Measurements from ENCODE around the gene FRRS1. TPM values are rescaled to one million over a fixed set of nuclear protein-coding genes. Genes with fewer than 3 reads are reported as not detected.

FRRS1 gene
- total RNA-seq, 1 experiment from 2014 or later: 12.1 TPM

DNA sequence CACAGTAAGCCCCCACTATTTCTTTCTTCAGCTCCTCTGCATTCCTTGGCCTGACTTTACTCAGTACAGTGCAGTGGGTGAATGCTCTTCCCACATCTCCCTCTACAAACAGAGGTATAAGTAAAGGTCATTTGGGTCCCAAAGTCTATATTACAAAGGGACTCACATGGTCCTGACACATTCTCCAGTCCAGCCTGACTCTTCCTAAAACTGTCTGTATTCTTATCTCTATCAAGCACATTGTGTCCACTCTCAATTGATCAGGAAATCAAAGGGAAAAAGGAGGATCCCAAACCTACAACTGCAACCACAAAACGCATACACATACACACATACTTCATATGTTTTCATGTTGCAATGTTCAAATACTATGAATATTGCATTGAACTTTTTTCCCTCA is 49.4 kb downstream of the FRRS1 start:
- no TSS peak for BruUV-seq (replicated peaks)
- DNase-seq (ENCODE audit: low spot score): no peak
- POLR2A ChIA-PET (ENCODE audit: low non-redundant PET): no interaction called here
- CTCF ChIA-PET: no interaction called here
- H3K9me3 ChIP-seq (ENCODE audit: low read depth, low read length, poor library complexity, severe bottlenecking): no peaks in the 10 kb centered on the region
- H3K4me1 ChIP-seq (ENCODE audit: insufficient read depth, low read length, poor library complexity, severe bottlenecking): peaks cover 9% of the 10 kb centered on the region
- no peaks in the 10 kb centered on the region for H3K36me3 ChIP-seq (ENCODE audit: insufficient read depth, low read length, poor library complexity, severe bottlenecking)
- H3K27me3 ChIP-seq (replicated peaks; ENCODE audit: insufficient read depth, low read depth, low read length, poor library complexity): no peaks in the 10 kb centered on the region
- no peak overlapping the region for H3K4me3 ChIP-seq (ENCODE audit: low read depth, low read length, poor library complexity, severe bottlenecking)
- TF ChIP-seq EZH2 (IDR thresholded peaks at IDR 0.05; ENCODE audit: borderline replicate concordance, low read depth, low read length, poor library complexity, severe bottlenecking): no peak
- TF ChIP-seq, protein P1, sequence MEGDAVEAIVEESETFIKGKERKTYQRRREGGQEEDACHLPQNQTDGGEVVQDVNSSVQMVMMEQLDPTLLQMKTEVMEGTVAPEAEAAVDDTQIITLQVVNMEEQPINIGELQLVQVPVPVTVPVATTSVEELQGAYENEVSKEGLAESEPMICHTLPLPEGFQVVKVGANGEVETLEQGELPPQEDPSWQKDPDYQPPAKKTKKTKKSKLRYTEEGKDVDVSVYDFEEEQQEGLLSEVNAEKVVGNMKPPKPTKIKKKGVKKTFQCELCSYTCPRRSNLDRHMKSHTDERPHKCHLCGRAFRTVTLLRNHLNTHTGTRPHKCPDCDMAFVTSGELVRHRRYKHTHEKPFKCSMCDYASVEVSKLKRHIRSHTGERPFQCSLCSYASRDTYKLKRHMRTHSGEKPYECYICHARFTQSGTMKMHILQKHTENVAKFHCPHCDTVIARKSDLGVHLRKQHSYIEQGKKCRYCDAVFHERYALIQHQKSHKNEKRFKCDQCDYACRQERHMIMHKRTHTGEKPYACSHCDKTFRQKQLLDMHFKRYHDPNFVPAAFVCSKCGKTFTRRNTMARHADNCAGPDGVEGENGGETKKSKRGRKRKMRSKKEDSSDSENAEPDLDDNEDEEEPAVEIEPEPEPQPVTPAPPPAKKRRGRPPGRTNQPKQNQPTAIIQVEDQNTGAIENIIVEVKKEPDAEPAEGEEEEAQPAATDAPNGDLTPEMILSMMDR (conservative IDR thresholded peaks at IDR 0.05; ENCODE audit: low read depth, low read length): no peak
- intact Hi-C loops (cut with micrococcal nuclease; ENCODE audit: unreplicated experiment): no loop called here
- no peak overlapping the region for H3K27ac ChIP-seq (ENCODE audit: low read depth, low read length, poor library complexity, severe bottlenecking)

GRCh38 chr1:99713006-99713405 is 53.4 kb downstream of the FRRS1 start:
- no TSS peak for BruUV-seq (replicated peaks)
- H3K36me3 ChIP-seq (ENCODE audit: insufficient read depth, low read length, poor library complexity, severe bottlenecking): no peaks in the 10 kb centered on the region

DNA sequence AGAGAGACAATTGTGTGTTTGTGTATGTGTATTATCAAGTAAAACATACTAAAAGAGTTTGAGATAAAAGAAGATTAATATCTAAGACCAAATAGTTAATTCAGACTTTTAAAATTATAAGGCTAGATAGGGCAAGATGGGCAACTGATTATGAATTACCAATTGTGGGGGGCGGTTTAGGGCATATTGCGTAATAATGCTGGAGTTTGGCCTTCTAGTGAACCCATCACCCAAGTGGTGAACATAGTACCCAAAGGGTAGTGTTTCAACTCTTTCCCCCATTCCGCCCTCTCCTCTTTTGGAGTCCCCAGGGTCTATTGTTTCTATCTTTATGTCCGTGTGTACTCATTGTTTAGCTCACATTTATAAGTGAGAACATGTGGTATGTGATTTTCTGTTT is 55.4 kb downstream of the FRRS1 start:
- intact Hi-C loops (cut with micrococcal nuclease; ENCODE audit: unreplicated experiment): no loop called here
- TF ChIP-seq, protein P1 (conservative IDR thresholded peaks at IDR 0.05; ENCODE audit: low read depth, low read length): no peak
- no peak for TF ChIP-seq EZH2 (IDR thresholded peaks at IDR 0.05; ENCODE audit: borderline replicate concordance, low read depth, low read length, poor library complexity, severe bottlenecking)
- Histone ChIP-seq H3K4me3 (ENCODE audit: low read depth, low read length, poor library complexity, severe bottlenecking) (no peak overlapping the region), H3K9me3 (ENCODE audit: low read depth, low read length, poor library complexity, severe bottlenecking) (no peaks in the 10 kb centered on the region), H3K36me3 (ENCODE audit: insufficient read depth, low read length, poor library complexity, severe bottlenecking) (no peaks in the 10 kb centered on the region), H3K27ac (ENCODE audit: low read depth, low read length, poor library complexity, severe bottlenecking) (no peak overlapping the region), H3K4me1 (ENCODE audit: insufficient read depth, low read length, poor library complexity, severe bottlenecking) (no peaks in the 10 kb centered on the region), H3K27me3 (replicated peaks; ENCODE audit: insufficient read depth, low read depth, low read length, poor library complexity) (no peaks in the 10 kb centered on the region)
- POLR2A ChIA-PET (ENCODE audit: low non-redundant PET): no interaction called here
- DNase-seq (ENCODE audit: low spot score): no peak
- BruUV-seq (replicated peaks): no TSS peak
- CTCF ChIA-PET: no interaction called here

More at GRCh38 chr1:99713006-99713405, 53.4 kb downstream of the FRRS1 start:
- Histone ChIP-seq H3K4me1 (ENCODE audit: insufficient read depth, low read length, poor library complexity, severe bottlenecking) (no peaks in the 10 kb centered on the region), H3K4me3 (ENCODE audit: low read depth, low read length, poor library complexity, severe bottlenecking) (no peak overlapping the region), H3K27ac (ENCODE audit: low read depth, low read length, poor library complexity, severe bottlenecking) (no peak overlapping the region), H3K9me3 (ENCODE audit: low read depth, low read length, poor library complexity, severe bottlenecking) (no peaks in the 10 kb centered on the region), H3K27me3 (replicated peaks; ENCODE audit: insufficient read depth, low read depth, low read length, poor library complexity) (no peaks in the 10 kb centered on the region)
- no peak for DNase-seq (ENCODE audit: low spot score)
- intact Hi-C loops (cut with micrococcal nuclease; ENCODE audit: unreplicated experiment): no loop called here
- no peak for TF ChIP-seq EZH2 (IDR thresholded peaks at IDR 0.05; ENCODE audit: borderline replicate concordance, low read depth, low read length, poor library complexity, severe bottlenecking)
- TF ChIP-seq, protein P1 (conservative IDR thresholded peaks at IDR 0.05; ENCODE audit: low read depth, low read length): no peak
- POLR2A ChIA-PET (ENCODE audit: low non-redundant PET): no interaction called here
- CTCF ChIA-PET: no interaction called here

Data from A673 (cell line).